WERI-Rb-1 (cell line): Measurements from ENCODE around the gene HNRNPA0.

Experiments
- DNase-seq: peaks from one replicate; pipeline ENCODE4 v3.0.0-alpha.2; 2020
- H3K27ac ChIP-seq: fragments of 250-450 bp; sonication (Bioruptor Pico); 2 replicates; pipeline ENCODE4 v1.5.1; 2020; ENCODE audit warnings: mild to moderate bottlenecking, moderate library complexity
- H3K27me3 ChIP-seq: fragments of 250-450 bp; sonication (Bioruptor Pico); 2 replicates; pipeline ENCODE4 v1.5.1; 2021; ENCODE audit warnings: mild to moderate bottlenecking, low read depth, moderate library complexity; ENCODE audit not compliant: insufficient read depth, severe bottlenecking
- H3K36me3 ChIP-seq: fragments of 250-450 bp; sonication (Bioruptor Pico); 2 replicates; pipeline ENCODE4 v1.5.1; 2020; ENCODE audit warnings: mild to moderate bottlenecking, moderate library complexity
- H3K4me3 ChIP-seq: 2 replicates; pipeline ENCODE4 v1.5.1; 2011; ENCODE audit warnings: low read depth, mild to moderate bottlenecking, control low read depth, low read length
- H3K9me3 ChIP-seq: fragments of 250-450 bp; sonication (Bioruptor Pico); 2 replicates; pipeline ENCODE4 v1.5.1; 2021; ENCODE audit warnings: mild to moderate bottlenecking, moderate library complexity; ENCODE audit not compliant: severe bottlenecking
- CTCF ChIP-seq: IDR thresholded peaks from 2 replicates; pipeline ENCODE4 v1.5.1; 2011; ENCODE audit warnings: low read depth, mild to moderate bottlenecking, control low read depth, inconsistent platforms, low read length

Gene HNRNPA0

GRCh38 chr5:137705106-137705505 is 49.1 kb downstream of the HNRNPA0 start:
- H3K27ac ChIP-seq = no peak overlapping the region
- DNase-seq = no peak

GRCh38 chr5:137703565-137703964 is 50.6 kb downstream of the HNRNPA0 start:
- Histone ChIP-seq H3K9me3 (no peaks in the 10 kb centered on the region), H3K27ac (no peak overlapping the region), H3K36me3 (no peaks in the 10 kb centered on the region), H3K27me3 (no peaks in the 10 kb centered on the region), H3K4me3 (no peak overlapping the region)
- TF ChIP-seq CTCF = no peak
- no peak for DNase-seq

More at GRCh38 chr5:137705106-137705505, 49.1 kb downstream of the HNRNPA0 start:
- H3K4me3 ChIP-seq = no peak overlapping the region
- TF ChIP-seq CTCF = no peak
- no peaks in the 10 kb centered on the region for H3K36me3 ChIP-seq
- no peaks in the 10 kb centered on the region for H3K27me3 ChIP-seq
- no peaks in the 10 kb centered on the region for H3K9me3 ChIP-seq

GRCh38 chr5:137700282-137700680 is 53.9 kb downstream of the HNRNPA0 start:
- Histone ChIP-seq H3K9me3 (no peaks in the 10 kb centered on the region), H3K27me3 (no peaks in the 10 kb centered on the region), H3K4me3 (no peak overlapping the region), H3K27ac (no peak overlapping the region), H3K36me3 (no peaks in the 10 kb centered on the region; the same call in 1 of the 2 replicates)
- no peak for TF ChIP-seq CTCF
- no peak for DNase-seq

GRCh38 chr5:137699336-137700281 is 54.6 kb downstream of the HNRNPA0 start:
- no peaks in the 10 kb centered on the region for H3K9me3 ChIP-seq
- H3K36me3 ChIP-seq = no peaks in the 10 kb centered on the region; the same call in 1 of the 2 replicates
- no peak overlapping the region for H3K4me3 ChIP-seq
- no peaks in the 10 kb centered on the region for H3K27me3 ChIP-seq
- H3K27ac ChIP-seq = no peak overlapping the region
- DNase-seq = no peak
- no peak for TF ChIP-seq CTCF

- no peak for TF ChIP-seq CTCF
- no peaks in the 10 kb centered on the region for H3K27me3 ChIP-seq
- no peaks in the 10 kb centered on the region; the same call in 1 of the 2 replicates for H3K36me3 ChIP-seq
- no peak overlapping the region for H3K27ac ChIP-seq
- H3K9me3 ChIP-seq = no peaks in the 10 kb centered on the region
- no peak for DNase-seq
- no peak overlapping the region for H3K4me3 ChIP-seq
These were observed 57.7 kb downstream of the HNRNPA0 start for GRCh38 chr5:137696481-137696880.
